ENCODE data around the gene RMI2.
"Not testable (repeated sequence)": the region's sequence is repeated elsewhere in the genome, so short reads cannot be mapped to it uniquely, and the experiment has no call there.

RMI2 gene

DNA sequence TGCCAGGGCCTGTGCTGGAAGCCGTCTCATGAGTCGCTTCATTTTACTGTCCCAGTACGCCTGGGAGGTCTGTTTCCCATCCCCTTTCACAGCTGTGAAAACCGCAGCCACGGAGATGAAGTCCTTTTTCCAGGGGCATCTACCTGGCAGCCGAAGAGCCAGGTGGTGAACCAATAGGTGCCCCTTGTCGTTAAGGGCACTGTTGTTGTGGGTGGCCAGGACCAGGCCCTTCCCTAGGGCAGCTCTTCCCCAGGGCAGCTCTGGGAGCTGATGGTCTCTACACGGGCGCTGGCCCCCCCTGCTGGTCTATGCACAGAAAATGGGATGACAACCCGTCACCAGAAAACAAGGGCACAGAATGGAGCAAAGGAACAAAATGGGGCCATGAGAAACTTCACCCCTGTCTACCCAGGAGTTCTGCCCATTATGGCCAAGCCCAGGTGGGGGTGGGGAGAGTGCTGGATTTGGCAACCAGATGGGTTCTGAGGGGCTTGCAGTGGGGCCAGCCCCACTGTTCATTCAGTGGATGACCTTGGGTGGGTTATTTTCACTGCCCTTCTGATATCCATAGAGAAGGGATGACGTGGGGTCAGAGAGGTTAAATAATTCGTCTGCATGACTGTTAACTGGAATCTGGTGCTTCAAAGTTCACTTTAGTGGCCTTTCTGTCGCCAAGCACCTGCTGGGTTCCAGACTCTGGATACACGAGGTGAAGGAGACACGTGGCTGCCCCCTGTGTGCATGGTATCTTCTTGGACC, 11.5 kb downstream of the RMI2 start:
- DNase-seq = peak; percentile 78

DNA sequence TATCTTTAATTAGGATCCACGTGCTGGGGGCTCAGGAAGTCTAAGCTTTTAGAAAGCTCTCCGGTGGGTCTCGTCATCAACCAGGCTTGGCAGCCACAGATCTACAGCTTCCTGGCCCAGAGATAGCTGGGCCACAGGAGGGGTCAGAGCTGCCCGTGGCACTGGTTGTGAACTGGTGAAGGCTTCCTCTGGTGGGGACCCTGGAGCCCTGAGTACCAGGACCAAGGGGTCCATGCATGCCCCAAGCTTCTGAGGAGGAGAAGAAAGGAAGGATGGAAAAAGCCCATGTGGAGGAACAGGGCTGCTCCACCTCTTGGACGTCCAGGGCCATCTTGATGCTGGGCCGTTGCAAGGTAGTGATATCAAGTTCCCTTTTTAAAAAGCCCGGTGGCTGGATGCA, 13.3 kb downstream of the RMI2 start:
- no peak for DNase-seq

- peak; percentile 42 for DNase-seq
Observed at GRCh38 chr16:11359370-11359769, 14.1 kb downstream of the RMI2 start.

DNA sequence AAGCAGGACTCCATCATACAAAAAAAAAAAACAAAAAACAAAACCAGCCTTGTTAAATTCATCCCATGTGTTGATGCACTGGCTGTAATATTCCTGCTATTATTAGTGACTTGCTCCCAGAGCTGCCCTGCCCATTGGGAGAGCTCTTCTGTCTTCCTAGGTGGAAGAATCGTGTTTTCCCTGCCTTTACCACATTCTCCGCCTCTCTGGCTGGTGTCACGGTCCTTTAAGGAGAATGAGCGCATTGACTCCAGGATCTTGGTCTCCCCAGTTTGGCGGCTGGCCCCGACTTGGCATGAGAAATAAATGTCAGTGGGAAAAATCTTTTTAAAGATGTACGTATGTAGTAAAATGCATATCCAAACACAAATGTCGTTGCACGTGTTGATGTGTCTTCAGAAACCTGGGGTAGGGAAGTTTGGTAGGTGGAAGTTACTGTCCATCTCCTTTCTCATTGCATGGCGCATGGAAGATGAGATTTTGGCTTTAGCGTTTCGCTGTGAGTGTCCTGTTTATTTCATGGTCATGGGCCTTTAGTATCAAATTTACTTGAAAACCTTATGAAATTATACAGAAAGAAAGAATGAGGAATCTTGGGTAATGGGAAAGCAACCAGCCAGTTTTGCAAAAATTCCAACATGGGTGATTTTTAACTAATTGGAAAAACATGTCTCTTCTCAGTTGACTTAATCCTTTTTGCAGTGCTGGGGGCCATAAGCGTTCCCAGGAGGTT, 15.5 kb downstream of the RMI2 start:
- DNase-seq = peak; percentile 61

DNA sequence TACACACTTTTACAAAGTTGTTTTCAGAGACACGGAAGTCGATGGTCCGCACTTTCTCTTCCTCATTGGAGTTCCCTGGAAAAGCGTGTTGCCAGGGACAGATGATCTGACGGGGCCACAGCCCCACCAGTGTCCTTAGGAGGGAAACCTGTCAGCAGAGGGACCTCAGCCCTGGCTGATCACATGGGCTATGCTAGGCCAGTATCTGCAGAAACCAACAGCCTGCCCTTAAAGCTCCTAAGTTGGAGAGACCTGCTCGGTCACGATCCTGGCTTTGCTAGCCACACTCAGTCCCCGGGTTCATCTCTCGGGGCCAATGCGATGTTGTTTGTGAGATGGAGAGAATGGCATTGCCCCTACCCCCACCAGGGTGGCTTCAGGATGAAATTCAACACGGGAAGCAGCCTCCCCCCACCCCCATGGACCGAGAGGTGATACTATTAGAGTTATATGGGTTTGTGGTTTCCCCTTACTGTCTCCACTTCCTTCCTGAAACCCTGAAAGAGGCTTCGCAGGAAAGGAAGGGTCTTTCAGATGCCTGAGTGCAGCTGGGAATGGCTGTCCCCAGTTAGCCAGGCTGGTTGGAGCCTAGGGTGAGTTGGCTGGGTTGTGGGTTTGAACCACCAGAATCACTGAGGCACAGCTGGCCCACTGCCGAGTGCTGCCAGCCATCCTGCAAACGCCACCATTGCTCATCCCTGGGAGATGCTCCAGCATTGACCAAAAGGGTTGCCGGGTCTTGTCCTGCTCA, 16.6 kb downstream of the RMI2 start:
- no peak for DNase-seq

GRCh38 chr16:11363927-11364258, 18.6 kb downstream of the RMI2 start:
- no peak for DNase-seq

- DNase-seq = no peak
Observed at GRCh38 chr16:11367483-11367906, 22.2 kb downstream of the RMI2 start.

DNA sequence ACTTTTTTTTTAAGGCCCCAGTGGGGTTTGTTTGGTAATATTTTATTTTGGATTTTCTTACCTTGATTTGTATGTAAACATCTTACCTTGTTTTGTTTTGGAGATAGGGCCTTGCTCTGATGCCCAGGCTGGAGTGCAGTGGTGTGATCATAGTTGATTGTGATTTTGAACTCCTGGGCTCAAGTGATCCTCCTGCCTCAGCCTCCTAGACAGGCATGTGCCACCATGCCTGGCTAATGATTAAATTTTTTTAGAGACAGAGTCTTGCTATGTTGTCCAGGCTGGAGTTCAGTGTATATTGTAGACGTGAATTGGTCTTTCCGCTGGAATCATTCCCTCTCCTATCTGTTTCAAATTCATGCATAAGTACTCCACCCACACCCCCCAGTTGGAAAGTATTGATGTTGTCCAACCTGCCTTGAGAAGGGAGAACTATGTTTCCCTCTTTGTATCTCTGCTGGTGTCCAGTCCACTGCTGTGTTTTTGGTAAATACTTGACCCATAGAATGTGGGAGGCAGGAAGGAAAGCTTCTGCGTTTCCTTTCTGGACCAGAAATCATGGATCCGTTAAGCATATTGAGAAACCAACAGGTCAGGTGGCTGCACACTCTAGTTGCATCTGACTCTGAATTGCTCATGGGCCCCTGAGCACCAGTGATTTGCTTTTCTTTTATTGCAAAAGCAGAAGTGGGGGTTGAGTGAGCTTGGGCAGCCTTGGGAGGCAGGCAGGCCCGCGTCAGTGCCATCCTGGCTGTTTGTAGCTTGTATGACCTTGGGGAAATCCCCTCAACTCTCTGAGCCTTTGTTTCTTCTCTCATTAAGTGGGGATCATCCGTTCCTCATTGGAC, 25.0 kb downstream of the RMI2 start:
- no peak for DNase-seq

DNA sequence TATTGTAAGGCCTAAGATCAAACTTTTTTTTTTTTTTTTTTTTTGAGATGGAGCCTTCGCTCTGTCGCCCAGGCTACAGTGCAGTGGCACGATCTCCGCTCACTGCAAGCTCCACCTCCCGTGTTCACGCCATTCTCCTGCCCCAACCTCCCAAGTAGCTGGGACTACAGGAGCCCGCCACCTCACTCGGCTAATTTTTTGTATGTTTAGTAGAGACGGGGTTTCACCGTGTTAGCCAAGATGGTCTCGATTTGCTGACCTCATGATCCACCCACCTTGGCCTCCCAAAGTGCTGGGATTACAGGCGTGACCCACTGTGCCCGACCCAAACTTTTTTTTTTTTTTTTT, 25.6 kb downstream of the RMI2 start:
- not testable (repeated sequence) for DNase-seq

DNA sequence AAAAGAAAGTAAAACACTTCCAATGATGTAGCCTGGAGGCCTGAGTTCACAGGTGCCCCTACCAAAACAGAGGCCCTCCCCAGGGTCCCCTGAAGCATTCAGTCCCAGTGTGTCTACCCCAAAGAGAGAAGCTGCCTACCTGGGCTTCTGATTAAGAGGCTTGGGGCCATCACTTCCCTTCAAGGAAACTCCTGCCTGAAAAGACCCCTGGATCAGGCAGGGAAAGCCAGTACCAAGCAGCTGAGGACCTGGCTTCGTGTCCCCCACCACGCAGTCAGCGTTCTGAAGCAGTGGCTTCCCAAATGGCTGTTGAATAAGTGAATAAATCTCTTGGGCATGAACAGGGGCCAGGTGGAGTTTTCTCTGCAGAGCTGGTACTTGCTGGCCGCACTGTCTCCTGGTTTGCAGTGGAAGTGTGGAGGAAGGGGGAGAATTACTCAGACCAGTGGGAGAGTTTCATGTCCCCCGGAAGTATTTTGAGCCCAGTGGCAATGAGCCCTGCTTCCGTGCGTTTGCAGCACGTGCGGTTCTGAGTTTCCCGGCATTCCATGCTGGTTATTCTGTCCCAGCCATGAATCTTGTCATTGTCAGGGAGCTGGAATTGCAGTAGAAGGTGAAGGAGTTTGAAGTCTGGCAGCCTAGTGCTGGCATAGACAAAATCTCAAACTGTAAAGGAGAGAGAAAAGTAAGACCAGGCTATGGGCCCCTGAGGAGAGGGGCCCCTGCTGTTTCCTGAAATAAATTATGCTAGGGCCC, 27.0 kb downstream of the RMI2 start:
- no peak for DNase-seq

- DNase-seq = no peak
Observed at GRCh38 chr16:11372829-11373306, 27.6 kb downstream of the RMI2 start.

GRCh38 chr16:11374255-11374654, 29.0 kb downstream of the RMI2 start:
- no peak for DNase-seq

- DNase-seq = no peak
Observed at GRCh38 chr16:11377154-11377553, 31.9 kb downstream of the RMI2 start.

DNA sequence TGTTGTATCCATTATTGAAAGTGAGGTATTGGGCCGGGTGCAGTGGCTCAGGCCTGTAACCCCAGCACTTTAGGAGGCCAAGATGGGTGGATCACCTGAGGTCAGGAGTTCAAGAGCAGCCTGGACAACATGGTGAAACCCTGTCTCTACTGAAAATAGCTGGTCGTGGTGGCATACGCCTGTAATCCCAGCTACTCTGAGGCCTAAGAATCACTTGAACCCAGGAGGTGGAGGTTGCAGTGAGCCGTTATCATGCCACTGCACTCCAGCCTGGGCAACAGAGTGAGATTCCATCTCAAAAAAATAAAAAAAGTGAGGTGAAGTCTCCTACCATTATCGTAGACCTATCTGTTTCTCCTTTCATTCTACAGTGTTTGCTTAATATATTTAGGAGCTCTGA, 33.7 kb downstream of the RMI2 start:
- DNase-seq = not testable (repeated sequence)

GRCh38 chr16:11379420-11379819, 34.2 kb downstream of the RMI2 start:
- DNase-seq = no peak

- DNase-seq = no peak
Observed at GRCh38 chr16:11380836-11381235, 35.6 kb downstream of the RMI2 start.

GRCh38 chr16:11383481-11384183, 38.4 kb downstream of the RMI2 start:
- no peak for DNase-seq

DNA sequence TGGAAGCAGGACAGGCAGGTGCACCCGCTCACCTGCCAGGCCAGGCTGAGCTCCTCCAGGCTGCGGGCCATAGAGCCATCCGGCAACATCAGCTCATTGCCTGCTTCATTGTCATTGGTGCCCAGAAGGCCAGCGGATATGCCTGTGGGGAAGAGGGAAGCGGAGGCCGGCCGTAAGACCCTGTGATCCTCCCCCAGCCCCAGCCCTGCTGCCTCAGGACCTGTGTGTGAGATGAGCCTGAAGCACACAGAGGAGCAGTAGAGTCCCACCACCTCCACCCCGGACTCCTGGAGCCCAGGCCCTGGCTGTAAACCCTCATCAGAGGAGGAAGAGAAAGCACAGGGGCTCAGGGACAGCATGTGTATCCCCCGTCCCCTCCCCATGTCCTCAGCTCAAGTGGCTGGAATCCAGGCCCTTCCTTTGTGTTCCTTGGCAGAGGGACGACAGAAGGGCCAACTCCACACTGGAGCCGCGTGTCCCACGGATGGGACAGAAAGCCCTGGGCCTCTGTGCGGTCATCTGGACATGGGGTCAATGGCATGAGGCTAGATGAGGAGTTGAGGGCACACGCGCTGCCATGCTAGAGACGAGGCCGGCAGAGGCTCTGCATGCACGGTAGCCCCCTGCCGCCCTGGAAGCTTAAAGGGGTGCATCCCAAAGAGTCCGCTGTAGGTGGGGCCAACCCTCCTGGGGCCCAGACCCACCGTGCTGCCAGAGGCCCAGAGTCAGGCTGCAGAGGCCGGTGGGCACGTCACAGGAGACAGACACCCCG, 39.1 kb downstream of the RMI2 start:
- no peak for DNase-seq

DNA sequence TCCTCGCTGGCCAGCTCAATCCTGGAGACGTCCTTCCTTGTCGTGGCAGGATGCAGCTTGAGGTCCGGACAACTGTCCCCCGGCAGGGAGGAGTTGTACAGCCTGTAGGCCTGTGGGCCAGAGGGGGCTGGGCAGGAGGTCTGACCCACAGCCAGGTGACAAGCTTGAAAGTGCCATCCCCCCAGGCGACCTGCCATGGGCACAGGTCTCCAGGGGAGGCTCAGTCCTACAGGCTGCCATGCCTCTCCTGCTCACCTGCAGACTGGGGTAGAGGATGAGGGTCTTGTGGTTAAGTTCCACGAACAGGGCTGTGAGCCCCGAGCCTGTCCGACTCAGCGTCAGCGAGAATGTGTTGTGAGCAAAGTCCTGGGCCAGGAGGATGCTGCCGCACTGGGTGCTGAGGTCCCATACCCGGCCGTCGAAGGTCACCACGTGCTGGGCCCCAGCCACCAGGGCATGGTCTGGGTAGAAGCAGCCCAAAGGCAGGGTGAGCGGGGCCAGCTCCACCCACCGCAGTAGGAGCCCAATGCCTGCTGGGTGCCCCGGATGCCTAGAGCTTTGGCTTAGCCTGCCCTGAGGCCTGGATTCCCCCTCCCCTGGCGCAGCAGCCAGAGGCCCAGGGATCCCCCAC, 39.8 kb downstream of the RMI2 start:
- DNase-seq = no peak

DNA sequence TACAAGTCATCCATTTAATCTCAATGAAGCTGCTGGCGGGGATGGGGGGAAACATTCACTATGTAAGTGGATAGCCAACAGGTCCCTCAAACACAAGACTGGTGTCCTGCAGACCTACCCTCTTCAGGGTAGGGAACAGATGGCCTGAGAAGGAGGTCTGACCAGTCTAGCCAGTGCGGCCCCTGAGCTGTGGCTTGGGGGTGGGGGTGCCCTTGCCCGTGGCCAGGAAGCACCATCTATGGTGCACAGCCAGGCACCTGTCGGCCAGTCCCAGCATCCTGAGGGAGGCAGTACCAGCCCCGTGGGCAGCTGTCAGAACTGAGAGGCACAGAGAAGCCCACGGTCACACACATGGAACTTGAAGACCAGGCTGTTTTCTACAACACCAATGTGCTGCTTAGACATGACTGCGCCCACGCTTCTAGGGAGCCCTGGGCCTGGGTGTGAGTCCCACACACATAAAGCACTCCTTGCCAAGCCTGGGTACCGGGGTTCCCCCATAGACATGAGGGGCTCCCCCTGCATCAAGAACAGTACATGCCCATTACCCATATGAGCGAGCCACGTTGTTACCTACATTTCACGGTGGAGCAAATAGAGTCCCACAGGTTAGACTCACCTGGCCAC, 40.9 kb downstream of the RMI2 start:
- DNase-seq = no peak
